WTC11 (cell line): ENCODE data around the gene ESRRG. TPM values are rescaled to one million over a fixed set of nuclear protein-coding genes. Genes with fewer than 3 reads are reported as not detected.

Source experiments
- ATAC-seq: fragments of 200-7000 bp; cut with Tn5 transposase; 2 replicates; pipeline ENCODE4 v1.10.0; 2021; ENCODE audit warnings: mild to moderate bottlenecking, moderate library complexity
- CTCF ChIA-PET: fragments of 300-600 bp; sonication (Branson Sonifier 250); formaldehyde crosslinking; loops from one replicate; lab custom pipeline; 2021; ENCODE audit warnings: antibody characterized with exemption; lab: Charles Lee
- POLR2A ChIA-PET: fragments of 350-600 bp; sonication (Branson Sonifier 250); formaldehyde crosslinking; loops from one replicate; lab custom pipeline; 2021; ENCODE audit warnings: antibody characterized with exemption; lab: Charles Lee
- DNase-seq: peaks from one replicate; pipeline ENCODE4 v3.0.0; 2021; ENCODE audit warnings: low spot score
- H3K27ac Mint-ChIP-seq: 2 replicates; pipeline ENCODE4 v1.8.0; 2021; ENCODE audit warnings: mixed read lengths
- H3K27me3 Mint-ChIP-seq: 2 replicates; pipeline ENCODE4 v1.8.0; 2021; ENCODE audit warnings: low read depth, mild to moderate bottlenecking, moderate library complexity, mixed read lengths
- H3K36me3 Mint-ChIP-seq: 2 replicates; pipeline ENCODE4 v1.8.0; 2021; ENCODE audit warnings: mixed read lengths
- H3K4me1 Mint-ChIP-seq: 2 replicates; pipeline ENCODE4 v1.8.0; 2022; ENCODE audit warnings: mixed read lengths
- H3K4me3 Mint-ChIP-seq: 2 replicates; pipeline ENCODE4 v1.8.0; 2021; ENCODE audit warnings: mild to moderate bottlenecking, moderate library complexity, mixed read lengths
- H3K9me3 Mint-ChIP-seq: 2 replicates; pipeline ENCODE4 v1.8.0; 2021; ENCODE audit warnings: mixed read lengths
- ATF6 ChIP-seq: sonication (generic); formaldehyde crosslinking; IDR thresholded peaks from 2 replicates; pipeline ENCODE4 v1.8.1; 2023; ENCODE audit warnings: mild to moderate bottlenecking, missing genetic modification reagents
- CREB1 ChIP-seq: sonication (generic); formaldehyde crosslinking; IDR thresholded peaks from 2 replicates; pipeline ENCODE4 v1.8.0; 2023; ENCODE audit warnings: mild to moderate bottlenecking, missing genetic modification reagents
- EMX1 ChIP-seq: fragments of 250-450 bp; sonication (Bioruptor Pico); IDR thresholded peaks from 2 replicates; pipeline ENCODE4 v1.8.0; 2021; ENCODE audit warnings: mild to moderate bottlenecking
- ERG ChIP-seq: fragments of 250-450 bp; sonication (Bioruptor Pico); IDR thresholded peaks from 2 replicates; pipeline ENCODE4 v1.8.0; 2021; ENCODE audit warnings: mild to moderate bottlenecking
- GRHL2 ChIP-seq: fragments of 250-450 bp; sonication (Bioruptor Pico); IDR thresholded peaks from 2 replicates; pipeline ENCODE4 v1.8.0; 2022; ENCODE audit warnings: mild to moderate bottlenecking, moderate library complexity; ENCODE audit not compliant: insufficient replicate concordance, severe bottlenecking
- JAZF1 ChIP-seq: fragments of 250-450 bp; sonication (Bioruptor Pico); IDR thresholded peaks from 2 replicates; pipeline ENCODE4 v1.9.0; 2021; ENCODE audit warnings: moderate library complexity, mild to moderate bottlenecking, inconsistent platforms
- KAT7 ChIP-seq: sonication (generic); formaldehyde crosslinking; IDR thresholded peaks from 2 replicates; pipeline ENCODE4 v1.8.1; 2023; ENCODE audit warnings: missing genetic modification reagents, mild to moderate bottlenecking, borderline replicate concordance
- MXD4 ChIP-seq: fragments of 250-450 bp; sonication (Bioruptor Pico); IDR thresholded peaks from 2 replicates; pipeline ENCODE4 v1.8.0; 2021; ENCODE audit warnings: mild to moderate bottlenecking, moderate library complexity, borderline replicate concordance
- NR1H2 ChIP-seq: sonication (generic); formaldehyde crosslinking; IDR thresholded peaks from 2 replicates; pipeline ENCODE4 v1.9.0; 2021; ENCODE audit warnings: mild to moderate bottlenecking, moderate library complexity, missing genetic modification reagents
- NR3C1 ChIP-seq: sonication (generic); formaldehyde crosslinking; conservative IDR thresholded peaks from 2 replicates; pipeline ENCODE4 v1.8.1; 2023; ENCODE audit warnings: low read depth, mild to moderate bottlenecking, missing genetic modification reagents
- PRRX2 ChIP-seq: fragments of 250-450 bp; sonication (Bioruptor Pico); IDR thresholded peaks from 2 replicates; pipeline ENCODE4 v1.8.0; 2021; ENCODE audit warnings: mild to moderate bottlenecking
- RORB ChIP-seq: fragments of 250-450 bp; sonication (Bioruptor Pico); IDR thresholded peaks from 2 replicates; pipeline ENCODE4 v1.9.0; 2021; ENCODE audit warnings: mild to moderate bottlenecking
- SMAD4 ChIP-seq: sonication (generic); formaldehyde crosslinking; IDR thresholded peaks from 2 replicates; pipeline ENCODE4 v1.8.0; 2022; ENCODE audit warnings: mild to moderate bottlenecking, missing genetic modification reagents
- SOX15 ChIP-seq: fragments of 250-450 bp; sonication (Bioruptor Pico); IDR thresholded peaks from 2 replicates; pipeline ENCODE4 v1.9.0; 2021; ENCODE audit warnings: mild to moderate bottlenecking
- SP1 ChIP-seq: sonication (generic); formaldehyde crosslinking; conservative IDR thresholded peaks from 2 replicates; pipeline ENCODE4 v1.8.1; 2022; ENCODE audit warnings: missing genetic modification reagents
- TEAD1 ChIP-seq: sonication (generic); formaldehyde crosslinking; IDR thresholded peaks from 2 replicates; pipeline ENCODE4 v1.8.0; 2022; ENCODE audit warnings: mild to moderate bottlenecking, missing genetic modification reagents
- ZBTB43 ChIP-seq: sonication (generic); formaldehyde crosslinking; IDR thresholded peaks from 2 replicates; pipeline ENCODE4 v1.8.1; 2023; ENCODE audit warnings: mild to moderate bottlenecking, missing genetic modification reagents
- ZNF219 ChIP-seq: sonication (generic); formaldehyde crosslinking; IDR thresholded peaks from 2 replicates; pipeline ENCODE4 v1.8.0; 2023; ENCODE audit warnings: missing genetic modification reagents, mild to moderate bottlenecking, borderline replicate concordance
- ZNF232 ChIP-seq: sonication (generic); formaldehyde crosslinking; IDR thresholded peaks from 2 replicates; pipeline ENCODE4 v1.8.0; 2022; ENCODE audit warnings: mild to moderate bottlenecking, missing genetic modification reagents
- ZNF281 ChIP-seq: sonication (generic); formaldehyde crosslinking; IDR thresholded peaks from 2 replicates; pipeline ENCODE4 v1.8.0; 2023; ENCODE audit warnings: mild to moderate bottlenecking, missing genetic modification reagents
- ZNF317 ChIP-seq: sonication (generic); formaldehyde crosslinking; IDR thresholded peaks from 2 replicates; pipeline ENCODE4 v1.8.1; 2023; ENCODE audit warnings: low read depth, mild to moderate bottlenecking, moderate library complexity, missing genetic modification reagents, borderline replicate concordance
- total RNA-seq: library from RNA; stranded (reverse); gene quantifications from 3 replicates; pipeline ENCODE4 v1.2.3, GENCODE V29; 2021

The ESRRG gene
- total RNA-seq, 1 experiment from 2014 or later = 2.3 TPM

- TF ChIP-seq NR3C1 (CRISPR knock-in tag) = no peak
- no peak for TF ChIP-seq SOX15 (CRISPR knock-in tag)
- TF ChIP-seq MXD4 (CRISPR knock-in tag) = no peak
- TF ChIP-seq RORB = no peak
- no peak for TF ChIP-seq PRRX2
- no peak for TF ChIP-seq SMAD4 (CRISPR knock-in tag)
Observed at GRCh38 chr1:216665856-216666255, 57.4 kb downstream of the ESRRG start (continued).

GRCh38 chr1:216665406-216665805, 57.8 kb downstream of the ESRRG start:
- TF ChIP-seq NR1H2 (CRISPR knock-in tag) (no peak), KAT7 (CRISPR knock-in tag) (no peak), ZNF232 (CRISPR knock-in tag) (no peak), ZNF219 (no peak), TEAD1 (CRISPR knock-in tag) (no peak), ERG (CRISPR knock-in tag) (no peak), CREB1 (no peak), MXD4 (CRISPR knock-in tag) (no peak), ATF6 (CRISPR knock-in tag) (no peak), ZNF281 (CRISPR knock-in tag) (no peak), GRHL2 (no peak), JAZF1 (no peak), EMX1 (CRISPR knock-in tag) (no peak), SP1 (CRISPR knock-in tag) (no peak), ZNF317 (no peak), ZBTB43 (CRISPR knock-in tag) (no peak)
- no peaks in the 10 kb centered on the region for H3K9me3 Mint-ChIP-seq
- H3K36me3 Mint-ChIP-seq = no peaks in the 10 kb centered on the region

More at GRCh38 chr1:216665406-216665805, 57.8 kb downstream of the ESRRG start:
- DNase-seq (no peak), ATAC-seq (no peak)
- ChIA-PET CTCF (interaction anchor here (0.5 kb wide), 1 partner anchor 215 kb away, joined by 7 read pairs; no protein-coding TSS in a partner anchor), POLR2A (interaction anchor here (0.7 kb wide), 1 partner anchor 849 kb away, joined by 3 read pairs; no protein-coding TSS in a partner anchor)
- no peaks in the 10 kb centered on the region for H3K27me3 Mint-ChIP-seq
- no peak overlapping the region for H3K27ac Mint-ChIP-seq
- peaks cover 4% of the 10 kb centered on the region; the same call in 1 of the 2 replicates for H3K4me1 Mint-ChIP-seq
- H3K4me3 Mint-ChIP-seq = no peak overlapping the region
